HFF-Myc (cell line): ENCODE data around the gene SMC1A.
A peak's percentile ranks its signal among the peaks of the same experiment; 100 is the strongest.

Source experiments
- DNase-seq: peaks from one replicate; pipeline ENCODE4 v3.0.0-alpha.2; 2011; ENCODE audit warnings: low read depth; ENCODE audit errors: extremely low read depth
- H3K4me3 ChIP-seq: replicated peaks from 2 replicates; pipeline ENCODE4 v1.5.1; 2011; ENCODE audit warnings: low read depth, mild to moderate bottlenecking, control low read depth, low read length
- TF ChIP-seq, protein P1 (sequence below): IDR thresholded peaks from 2 replicates; pipeline ENCODE4 v1.5.1; 2012; ENCODE audit warnings: mild to moderate bottlenecking, low read depth, low read length, control low read depth; ENCODE audit errors: missing control alignments

SMC1A gene

DNA sequence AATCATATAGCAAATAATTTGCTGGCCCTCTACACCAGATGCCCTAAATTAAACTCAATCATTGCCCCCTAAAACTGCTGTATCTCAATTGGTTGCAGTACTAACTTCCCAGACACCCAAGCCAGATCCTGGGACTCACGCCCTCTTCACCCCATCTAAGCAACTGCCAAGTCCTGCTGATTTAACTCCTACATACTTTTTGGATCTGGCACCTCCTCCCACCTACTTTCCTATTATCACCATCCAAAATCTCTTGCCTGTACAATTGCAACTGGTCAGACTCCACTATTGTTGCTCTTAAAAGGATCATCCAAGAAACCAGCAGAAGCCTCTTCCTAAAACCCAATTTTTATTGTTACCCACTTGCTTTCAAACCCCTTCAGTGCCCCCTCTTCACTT lies 16.4 kb upstream of the SMC1A start:
- DNase-seq = no peak
- TF ChIP-seq, protein P1, sequence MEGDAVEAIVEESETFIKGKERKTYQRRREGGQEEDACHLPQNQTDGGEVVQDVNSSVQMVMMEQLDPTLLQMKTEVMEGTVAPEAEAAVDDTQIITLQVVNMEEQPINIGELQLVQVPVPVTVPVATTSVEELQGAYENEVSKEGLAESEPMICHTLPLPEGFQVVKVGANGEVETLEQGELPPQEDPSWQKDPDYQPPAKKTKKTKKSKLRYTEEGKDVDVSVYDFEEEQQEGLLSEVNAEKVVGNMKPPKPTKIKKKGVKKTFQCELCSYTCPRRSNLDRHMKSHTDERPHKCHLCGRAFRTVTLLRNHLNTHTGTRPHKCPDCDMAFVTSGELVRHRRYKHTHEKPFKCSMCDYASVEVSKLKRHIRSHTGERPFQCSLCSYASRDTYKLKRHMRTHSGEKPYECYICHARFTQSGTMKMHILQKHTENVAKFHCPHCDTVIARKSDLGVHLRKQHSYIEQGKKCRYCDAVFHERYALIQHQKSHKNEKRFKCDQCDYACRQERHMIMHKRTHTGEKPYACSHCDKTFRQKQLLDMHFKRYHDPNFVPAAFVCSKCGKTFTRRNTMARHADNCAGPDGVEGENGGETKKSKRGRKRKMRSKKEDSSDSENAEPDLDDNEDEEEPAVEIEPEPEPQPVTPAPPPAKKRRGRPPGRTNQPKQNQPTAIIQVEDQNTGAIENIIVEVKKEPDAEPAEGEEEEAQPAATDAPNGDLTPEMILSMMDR = no peak
- no peak overlapping the region for H3K4me3 ChIP-seq

DNA sequence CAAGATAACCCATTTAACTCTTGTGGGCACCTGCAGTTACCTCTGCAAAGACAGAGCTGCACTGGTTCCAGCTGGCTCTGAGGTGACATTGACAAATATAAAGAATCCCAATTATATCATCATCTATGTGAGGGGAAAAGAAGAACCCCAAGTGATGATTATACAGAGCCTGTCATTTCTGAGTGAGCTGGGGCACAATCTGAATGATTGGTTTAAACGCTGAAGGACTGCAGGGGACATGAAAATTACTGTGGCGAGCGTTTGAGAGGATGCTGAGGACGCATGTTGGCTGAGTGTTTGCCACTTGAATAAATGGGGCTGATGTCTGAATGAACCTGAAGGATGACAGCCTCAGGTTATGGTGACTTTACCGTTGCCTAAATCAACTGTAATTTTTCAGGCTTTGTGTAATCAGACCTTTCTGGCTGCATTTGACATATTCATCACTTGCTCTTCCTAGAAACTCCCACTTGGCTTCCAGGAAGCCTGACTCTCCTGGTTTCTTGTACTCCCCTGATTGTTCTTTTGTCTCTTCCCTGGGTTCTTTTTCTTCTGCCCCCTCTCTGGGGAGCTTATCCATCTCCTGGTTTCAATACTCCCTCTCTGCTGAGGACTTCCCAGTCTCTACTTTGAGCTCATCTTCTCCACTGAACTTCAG lies 15.8 kb upstream of the SMC1A start:
- TF ChIP-seq, protein P1 = no peak
- H3K4me3 ChIP-seq = no peak overlapping the region
- DNase-seq = no peak

DNA sequence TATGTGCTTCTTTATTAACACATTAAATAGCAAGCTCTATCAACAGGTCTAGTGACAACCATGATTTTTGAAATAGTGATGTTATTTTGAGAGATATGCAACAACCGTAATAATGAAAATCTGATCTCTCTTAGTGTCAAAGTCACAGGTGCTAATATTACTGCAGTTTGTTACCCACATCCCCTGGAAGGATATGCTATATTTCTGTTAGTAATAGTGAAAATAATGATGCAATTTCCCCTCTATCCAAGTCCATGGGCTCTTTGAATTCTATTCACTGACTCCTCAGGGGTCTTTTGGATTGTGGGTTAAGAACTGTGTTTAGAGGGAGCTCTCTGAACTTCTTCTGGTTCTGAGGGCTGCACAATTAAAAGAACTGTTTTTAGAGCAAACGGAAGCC lies 14.8 kb upstream of the SMC1A start:
- TF ChIP-seq, protein P1 = no peak
- H3K4me3 ChIP-seq = no peak overlapping the region

DNA sequence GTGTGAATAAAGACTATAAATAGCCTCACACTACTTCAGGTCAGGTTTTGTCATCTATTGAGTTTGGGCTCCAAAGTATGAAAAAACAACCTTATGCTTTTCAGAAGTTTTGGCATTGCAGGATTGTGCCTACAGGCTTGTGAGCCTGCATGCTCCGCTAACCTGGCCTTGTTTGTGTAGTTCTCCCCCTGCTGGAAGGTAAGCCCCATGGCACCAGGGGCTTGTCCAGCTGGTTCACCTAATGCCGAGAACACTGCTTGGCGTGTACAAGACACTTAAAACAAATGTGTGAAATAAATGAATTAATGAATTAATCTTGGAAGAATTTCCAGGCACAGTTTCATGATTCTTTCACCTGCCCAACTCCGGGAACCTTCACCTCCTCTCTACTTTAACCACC lies 13.5 kb upstream of the SMC1A start:
- DNase-seq = no peak
- H3K4me3 ChIP-seq = no peak overlapping the region
- TF ChIP-seq, protein P1 = peak; percentile 81

More for the DNA sequence above, 14.8 kb upstream of the SMC1A start:
- DNase-seq = no peak

DNA sequence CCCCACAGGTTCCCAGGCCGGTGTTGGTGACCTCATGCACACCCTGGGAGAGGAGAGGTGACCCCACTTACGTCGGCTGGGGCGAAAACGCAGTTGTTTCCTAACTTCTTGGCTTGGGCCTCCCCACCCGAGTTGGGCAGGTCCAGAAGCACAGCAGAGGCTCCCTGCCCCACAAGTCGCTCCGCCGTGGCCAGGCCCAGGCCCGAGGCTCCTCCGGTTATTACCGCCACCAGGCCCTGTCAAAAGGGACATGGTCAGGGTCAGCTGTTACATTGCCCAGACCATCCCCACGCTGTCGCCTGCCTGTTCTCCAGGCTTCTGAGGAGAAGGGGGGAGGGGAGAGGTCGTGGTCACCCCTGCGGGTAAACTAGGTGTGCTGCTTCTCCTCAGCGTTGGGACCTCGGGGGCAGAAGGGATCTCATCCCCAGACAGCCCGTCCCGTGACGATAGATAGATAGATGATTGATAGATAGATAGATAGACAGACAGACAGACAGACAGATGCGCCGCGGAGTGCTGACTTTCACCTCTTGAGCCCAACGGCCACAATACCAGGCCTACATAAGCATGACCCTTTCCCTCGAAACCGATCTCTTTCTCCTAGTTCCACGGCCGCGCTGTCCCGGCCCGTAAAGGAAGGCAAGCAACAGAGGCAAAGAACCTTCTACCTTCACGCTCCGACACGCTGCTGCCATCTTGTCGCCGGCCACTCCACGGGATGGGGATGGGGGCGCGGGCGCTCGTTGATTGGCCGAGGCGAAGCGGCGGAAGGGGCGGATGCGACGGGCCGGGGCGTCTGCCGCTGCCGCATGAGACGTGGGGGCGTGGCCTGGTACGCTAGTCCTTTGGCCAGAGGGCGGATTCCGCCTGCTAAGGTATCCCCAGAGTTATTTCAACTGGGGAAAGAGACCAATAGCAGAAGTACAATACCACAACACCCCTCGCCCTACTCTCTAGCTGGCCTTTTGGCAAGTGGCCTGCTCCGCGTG lies 11.5 kb upstream of the SMC1A start, which contains the start of gene HSD17B10:
Gene HSD17B10 (minus strand): TSS at position 720 of the 989 bp plus-strand sequence. CDS start 25 bp downstream, at position 695.
- TF ChIP-seq, protein P1 = no peak
- peak; percentile 17 for DNase-seq

DNA sequence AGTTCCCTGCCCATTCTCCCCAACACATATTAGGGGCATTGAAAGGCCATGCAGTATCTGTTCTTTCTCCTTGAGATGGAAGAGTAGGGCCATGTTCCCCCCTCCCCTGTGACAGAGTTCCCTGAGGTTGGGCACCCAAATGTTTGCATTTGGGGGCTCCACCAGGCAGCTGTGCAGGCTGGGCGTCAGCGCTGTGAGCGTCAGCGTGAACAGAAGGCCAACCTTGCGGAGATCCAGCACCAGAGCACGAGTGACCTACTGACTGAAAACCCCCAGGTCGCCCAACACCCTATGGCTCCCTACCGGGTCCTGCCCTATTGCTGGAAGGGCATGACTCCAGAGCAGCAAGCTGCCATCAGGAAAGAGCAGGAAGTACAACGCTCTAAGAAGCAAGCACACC lies 7.8 kb upstream of the SMC1A start:
- TF ChIP-seq, protein P1 = no peak
- DNase-seq = no peak
- no peak overlapping the region for H3K4me3 ChIP-seq

More for the DNA sequence above, 11.5 kb upstream of the SMC1A start, which contains the start of gene HSD17B10:
- peak within 1 kb of the TSS; percentile 72 for H3K4me3 ChIP-seq
